ENCODE results near the gene NKAIN4. TPM values are rescaled to one million over a fixed set of nuclear protein-coding genes. Genes with fewer than 3 reads are reported as not detected.

The NKAIN4 gene
- total RNA-seq, 4 donors from 2014 or later = 0.79 TPM; not detected in 3

GRCh38 chr20:63274381-63275228 is 20.3 kb upstream of the NKAIN4 start:
- TF ChIP-seq EP300 (IDR thresholded peaks at IDR 0.05; ENCODE audit: low read depth) = no peak
- no peak for TF ChIP-seq POLR2A (IDR thresholded peaks at IDR 0.05)
- no peak for TF ChIP-seq CTCF (IDR thresholded peaks at IDR 0.05)
- no peak for TF ChIP-seq POLR2AphosphoS5 (IDR thresholded peaks at IDR 0.05)
- in situ Hi-C loops (cut with MboI; ENCODE audit: low pct_ligation_motif_present in 1 of 4, low pct_unique_long_range_greater_than_20kb in 1 of 4, low sequenced_read_pairs in 3 of 4) (no loop called here), intact Hi-C loops (cut with DNase I; ENCODE audit: low total_unique reads) (no loop called here)
- WGBS, 2 donors (ENCODE audit: low coverage in 1 of 2) = 78 to 81% methylated on average over 6 to 17 of the region's 17 CpGs
- H3K4me3 ChIP-seq = no peak overlapping the region
- peaks cover 13 to 27% (median 19%) of the 10 kb centered on the region in 4 donors for H3K4me1 ChIP-seq
- H3K27me3 ChIP-seq = no peaks in the 10 kb centered on the region
- no peak overlapping the region for H3K27ac ChIP-seq
- no peak for DNase-seq
- H3K9me3 ChIP-seq = no peaks in the 10 kb centered on the region
- peaks cover 0 to 17% (median 6%) of the 10 kb centered on the region in 4 donors for H3K36me3 ChIP-seq

GRCh38 chr20:63273635-63274380 is 19.5 kb upstream of the NKAIN4 start:
- no peak for TF ChIP-seq POLR2AphosphoS5 (IDR thresholded peaks at IDR 0.05)
- no peak for TF ChIP-seq CTCF (IDR thresholded peaks at IDR 0.05)
- no peak for TF ChIP-seq POLR2A (IDR thresholded peaks at IDR 0.05)
- no peak for TF ChIP-seq EP300 (IDR thresholded peaks at IDR 0.05; ENCODE audit: low read depth)
- WGBS, 2 donors (ENCODE audit: low coverage in 1 of 2) = 26 to 34% methylated on average over 6 to 20 of the region's 20 CpGs

DNA sequence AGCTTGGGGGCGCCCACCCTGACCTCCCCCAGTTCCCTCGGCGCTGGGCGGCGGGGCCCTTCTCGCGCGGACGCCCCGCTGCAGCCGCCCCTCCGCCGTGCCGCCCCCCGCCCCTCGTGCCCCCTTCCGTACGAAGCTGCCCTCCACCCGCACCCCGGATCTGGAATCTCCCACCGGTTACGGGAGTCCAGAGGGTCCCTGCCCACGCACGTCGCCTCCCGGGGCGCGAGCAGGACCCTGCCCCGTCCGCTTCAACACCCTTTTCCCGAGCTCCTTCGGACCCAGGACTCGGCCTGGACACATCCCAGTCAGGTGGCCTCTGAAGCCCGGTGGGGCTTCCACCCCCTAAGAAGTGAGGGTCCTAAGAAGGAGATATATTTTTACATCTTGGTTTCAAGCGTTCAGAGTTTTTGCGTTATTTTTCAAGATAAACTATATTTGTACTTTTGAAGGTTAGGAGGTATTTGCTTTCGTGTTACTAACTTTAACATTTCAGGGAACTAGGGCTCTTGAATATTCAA is 18.9 kb upstream of the NKAIN4 start:
- TF ChIP-seq CTCF (IDR thresholded peaks at IDR 0.05) = no peak
- TF ChIP-seq EP300 (IDR thresholded peaks at IDR 0.05; ENCODE audit: low read depth) = no peak
- no peak for TF ChIP-seq POLR2A (IDR thresholded peaks at IDR 0.05)
- no peak for TF ChIP-seq POLR2AphosphoS5 (IDR thresholded peaks at IDR 0.05)
- Histone ChIP-seq H3K4me3 (peak overlapping the region; percentile 93 to 100 (median 95)), H3K36me3 (peaks cover 0 to 6% (median 0%) of the 10 kb centered on the region in 4 donors), H3K9me3 (no peaks in the 10 kb centered on the region), H3K27me3 (no peaks in the 10 kb centered on the region), H3K4me1 (peaks cover 13 to 27% (median 19%) of the 10 kb centered on the region in 4 donors), H3K27ac (peak overlapping the region; percentile 82 to 85 (median 84))
- DNase-seq = no peak
- in situ Hi-C loops (cut with MboI; ENCODE audit: low pct_ligation_motif_present in 1 of 4, low pct_unique_long_range_greater_than_20kb in 1 of 4, low sequenced_read_pairs in 3 of 4) (no loop called here), intact Hi-C loops (cut with DNase I; ENCODE audit: low total_unique reads) (no loop called here)
- WGBS, 2 donors (ENCODE audit: low coverage in 1 of 2) = 0% methylated on average over 3 to 30 of the region's 37 CpGs

More at GRCh38 chr20:63273635-63274380, 19.5 kb upstream of the NKAIN4 start:
- intact Hi-C loops (cut with DNase I; ENCODE audit: low total_unique reads) (no loop called here), in situ Hi-C loops (cut with MboI; ENCODE audit: low pct_ligation_motif_present in 1 of 4, low pct_unique_long_range_greater_than_20kb in 1 of 4, low sequenced_read_pairs in 3 of 4) (no loop called here)
- Histone ChIP-seq H3K9me3 (no peaks in the 10 kb centered on the region), H3K36me3 (peaks cover 0 to 10% (median 2%) of the 10 kb centered on the region in 4 donors), H3K4me3 (peak overlapping the region; percentile 93 to 100 (median 95)), H3K27me3 (no peaks in the 10 kb centered on the region), H3K4me1 (peaks cover 13 to 27% (median 19%) of the 10 kb centered on the region in 4 donors), H3K27ac (peak overlapping the region in 3 of 4 donors; percentile 83 to 85 (median 85))
- DNase-seq = no peak

All from transverse colon (tissue), 4 donors.